Fibroblast of gingiva (primary cell): ENCODE results near the gene TSPYL1.
"Not testable (repeated sequence)": the region's sequence is repeated elsewhere in the genome, so short reads cannot be mapped to it uniquely, and the experiment has no call there.

Source experiments
- DNase-seq: peaks from one replicate; pipeline ENCODE4 v3.0.0-alpha.2; 2011; ENCODE audit warnings: low read depth

Gene TSPYL1

GRCh38 chr6:116298273-116298672, 18.5 kb upstream of the TSPYL1 start:
- no peak for DNase-seq

DNA sequence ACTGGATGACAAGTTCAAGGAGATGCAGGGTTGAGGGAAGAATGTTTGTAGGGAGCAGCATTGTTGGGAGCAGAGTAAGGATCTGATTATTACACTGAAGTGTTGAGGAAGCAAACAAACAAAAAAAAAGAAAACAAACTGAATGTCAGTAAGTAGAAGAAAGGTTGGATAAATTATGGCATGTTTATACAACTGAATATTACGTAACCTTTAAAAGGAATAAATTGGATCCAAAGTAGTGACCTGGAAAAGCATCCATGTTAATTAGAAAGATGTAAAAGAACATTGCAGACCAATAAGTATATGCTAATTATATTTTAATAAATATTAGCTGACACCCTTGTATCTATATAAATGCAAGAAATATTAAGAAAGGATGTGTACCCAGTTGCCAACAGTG, 12.8 kb upstream of the TSPYL1 start:
- DNase-seq, result no peak

DNA sequence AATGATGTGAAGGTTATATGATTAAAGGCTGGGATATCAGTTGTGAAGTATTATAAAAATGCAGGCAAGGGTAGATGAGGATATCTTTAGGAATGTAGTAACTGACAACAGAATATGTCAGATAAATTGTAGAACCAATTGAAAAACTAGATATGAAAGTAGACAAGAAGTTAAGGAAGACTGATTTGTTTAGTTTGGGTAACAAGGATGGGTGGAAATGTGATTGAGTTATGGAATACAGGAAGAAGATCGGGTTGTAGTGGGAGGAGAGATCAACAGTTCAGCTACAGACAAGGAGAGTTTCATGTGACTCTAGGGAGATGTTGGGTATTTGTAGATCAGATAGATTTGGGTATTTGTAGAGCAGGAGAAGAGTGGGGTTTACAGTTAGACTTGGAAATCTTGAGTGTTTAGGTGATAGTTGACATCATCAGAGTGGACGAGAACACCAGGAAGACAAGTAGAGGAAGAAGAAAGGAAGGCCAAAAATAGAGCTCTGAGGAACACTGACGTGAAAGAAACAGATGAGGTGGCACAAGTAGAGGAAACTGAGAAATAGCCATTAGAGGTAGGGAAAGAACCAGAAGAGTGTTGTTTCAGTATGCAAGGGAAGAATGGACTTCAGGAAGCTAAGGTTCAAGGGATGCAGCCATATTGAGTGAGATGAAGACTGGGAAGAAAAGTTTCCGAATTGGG, 12.1 kb upstream of the TSPYL1 start:
- DNase-seq, result no peak

GRCh38 chr6:116290799-116291198, 11.1 kb upstream of the TSPYL1 start:
- peak; percentile 10 for DNase-seq

- no peak for DNase-seq
Observed at GRCh38 chr6:116289876-116290275, 10.1 kb upstream of the TSPYL1 start.

DNA sequence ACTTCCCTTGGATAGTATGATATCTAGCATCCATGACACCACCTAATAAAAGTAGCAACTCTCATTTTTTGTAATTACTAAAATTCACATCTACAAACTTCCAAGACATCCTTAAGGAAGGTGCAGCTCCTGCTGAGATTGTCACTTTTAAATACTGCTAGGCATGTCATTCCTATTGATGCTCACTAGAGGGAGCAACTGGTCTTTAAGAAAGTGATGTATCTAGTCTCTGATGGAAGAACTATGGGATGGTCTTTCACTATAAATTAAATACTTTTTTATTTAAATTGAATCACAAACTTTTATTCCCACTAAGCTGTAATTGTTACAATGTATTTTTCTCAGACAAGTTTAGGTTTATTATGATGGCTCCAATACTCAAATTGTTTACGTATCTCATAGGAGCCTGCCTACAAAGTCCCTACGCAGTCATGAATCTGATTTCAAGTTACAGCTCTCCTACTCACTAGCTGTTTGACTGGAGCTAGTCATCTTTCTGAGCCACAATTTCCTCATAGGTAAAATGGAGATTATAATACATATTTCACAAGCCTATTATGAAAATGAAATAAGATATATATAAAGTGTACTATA, 8.1 kb upstream of the TSPYL1 start:
- peak; percentile 47 for DNase-seq

DNA sequence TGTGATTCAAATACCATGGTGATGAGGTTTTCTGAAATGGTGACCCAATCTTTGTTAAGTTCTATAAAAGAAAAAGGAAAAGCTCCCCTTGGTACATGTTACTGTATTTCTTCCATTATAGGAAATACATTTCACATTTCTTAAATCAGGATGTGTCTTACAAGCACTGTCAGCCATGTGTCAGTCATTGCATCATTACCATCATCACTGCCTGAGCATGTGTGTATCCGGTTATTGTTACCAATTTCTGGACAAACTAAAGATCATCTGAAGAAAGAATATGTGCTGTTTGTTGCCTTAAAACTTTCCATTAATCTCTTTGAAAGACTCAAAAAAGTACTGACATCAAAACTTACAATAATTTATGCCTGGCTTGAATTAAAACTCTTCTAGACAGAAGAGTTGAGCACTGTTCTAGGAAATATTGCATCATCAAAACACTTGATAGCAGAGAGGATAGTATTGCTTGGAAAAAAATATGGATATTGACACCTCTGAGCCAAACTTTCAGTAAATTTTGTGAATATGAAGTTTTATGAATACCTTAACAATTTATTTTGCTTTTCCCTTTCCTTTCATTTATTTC, 7.1 kb upstream of the TSPYL1 start:
- DNase-seq, result no peak

DNA sequence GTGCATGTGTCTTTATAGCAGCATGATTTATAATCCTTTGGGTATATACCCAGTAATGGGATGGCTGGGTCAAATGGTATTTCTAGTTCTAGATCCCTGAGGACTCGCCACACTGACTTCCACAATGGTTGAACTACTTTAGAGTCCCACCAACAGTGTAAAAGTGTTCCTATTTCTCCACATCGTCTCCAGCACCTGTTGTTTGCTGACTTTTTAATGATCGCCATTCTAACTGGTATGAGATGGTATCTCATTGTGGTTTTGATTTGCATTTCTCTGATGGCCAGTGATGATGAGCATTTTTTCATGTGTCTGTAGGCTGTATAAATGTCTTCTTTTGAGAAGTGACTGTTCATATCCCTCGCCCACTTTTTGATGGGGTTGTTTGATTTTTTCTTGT, 5.3 kb upstream of the TSPYL1 start:
- DNase-seq, result not testable (repeated sequence)

- DNase-seq, result no peak
Observed at GRCh38 chr6:116283191-116283590, 3.5 kb upstream of the TSPYL1 start.

DNA sequence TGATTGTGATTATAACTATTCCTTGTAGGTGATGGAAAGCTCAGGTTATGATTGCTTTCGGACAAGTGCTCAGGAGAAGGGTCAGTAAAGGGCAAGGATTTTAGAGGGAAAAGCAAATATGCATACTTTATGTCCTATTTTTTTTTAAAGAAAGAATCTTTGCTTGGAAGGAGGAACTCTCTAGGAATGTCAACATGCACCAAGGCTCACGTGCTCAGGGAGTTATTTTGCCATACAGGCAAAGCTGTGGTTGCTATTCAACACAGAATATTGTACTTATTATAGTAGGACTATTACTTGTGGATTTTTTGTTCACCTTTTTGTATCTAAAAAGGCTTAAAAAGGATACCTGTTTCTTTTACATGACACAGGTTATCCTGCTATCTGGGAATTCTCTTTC, 3.0 kb upstream of the TSPYL1 start:
- no peak for DNase-seq

GRCh38 chr6:116280933-116281316, 1.2 kb upstream of the TSPYL1 start:
- DNase-seq, result no peak

- no peak for DNase-seq
Observed at GRCh38 chr6:116280161-116280932, 617 bp upstream of the TSPYL1 start.

DNA sequence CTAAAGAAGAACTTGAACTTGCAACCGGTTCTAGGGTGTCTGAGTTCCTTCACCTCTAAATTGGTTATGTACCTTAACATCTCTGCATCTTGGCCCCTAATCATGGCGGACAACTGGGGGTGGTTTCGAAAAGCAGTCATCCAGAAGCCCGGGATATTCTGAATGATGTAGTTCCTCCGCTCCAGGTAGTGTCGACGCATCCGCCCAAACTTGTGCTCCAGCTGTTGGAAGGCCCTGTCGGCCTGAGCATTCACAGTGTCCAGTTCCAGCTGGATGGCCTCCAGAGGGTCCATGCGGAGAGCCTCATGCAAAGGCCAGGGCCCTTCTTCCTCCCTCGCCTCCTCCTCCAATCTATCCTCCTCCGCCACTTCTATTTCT, 887 bp downstream of the TSPYL1 start:
- DNase-seq, result no peak

DNA sequence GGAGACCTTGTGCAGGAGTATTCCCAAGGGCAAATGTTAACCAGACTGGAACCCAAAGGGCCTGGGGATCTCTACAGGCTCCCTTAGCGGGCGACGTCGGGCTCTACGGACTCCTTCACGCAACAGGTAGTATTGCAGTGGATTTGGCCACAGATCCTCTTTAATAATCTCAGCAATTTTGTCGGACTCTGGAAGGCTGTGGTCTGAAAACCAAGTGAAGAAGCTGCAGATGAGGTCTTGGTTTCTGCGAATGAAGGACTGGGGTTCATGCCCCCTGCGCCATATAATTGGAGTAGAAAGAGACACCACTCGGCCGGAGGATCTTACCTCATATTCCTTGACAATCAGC, 1.3 kb downstream of the TSPYL1 start:
- DNase-seq, result no peak

- no peak for DNase-seq
Observed at GRCh38 chr6:116277124-116277523, 2.6 kb downstream of the TSPYL1 start.

DNA sequence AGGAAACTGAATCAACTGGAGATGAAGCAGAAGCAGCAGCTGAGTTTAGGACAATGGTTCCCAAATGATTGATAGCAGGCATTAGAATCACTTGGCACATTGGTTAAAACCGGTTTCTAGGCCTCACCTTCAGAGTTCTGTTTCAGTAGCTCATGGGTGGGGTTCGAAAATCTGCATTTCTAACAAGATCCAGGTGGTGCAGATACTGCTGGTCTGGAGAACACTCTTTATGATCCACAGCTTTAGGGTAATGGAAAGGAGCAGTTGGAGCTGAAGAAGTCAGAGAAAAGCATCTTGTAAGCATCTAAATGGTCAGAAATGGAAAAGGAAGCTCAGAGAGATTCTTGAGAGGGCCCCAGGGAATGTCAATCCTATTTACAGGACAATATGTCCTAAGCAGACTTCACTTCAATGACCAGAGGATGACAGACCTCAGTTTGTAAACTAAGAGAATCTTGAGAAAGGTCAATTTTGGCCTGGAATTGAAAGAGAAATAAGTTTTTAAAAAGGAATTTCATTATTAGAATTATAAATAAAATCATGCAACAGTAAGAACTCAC, 8.5 kb downstream of the TSPYL1 start:
- DNase-seq, result no peak

DNA sequence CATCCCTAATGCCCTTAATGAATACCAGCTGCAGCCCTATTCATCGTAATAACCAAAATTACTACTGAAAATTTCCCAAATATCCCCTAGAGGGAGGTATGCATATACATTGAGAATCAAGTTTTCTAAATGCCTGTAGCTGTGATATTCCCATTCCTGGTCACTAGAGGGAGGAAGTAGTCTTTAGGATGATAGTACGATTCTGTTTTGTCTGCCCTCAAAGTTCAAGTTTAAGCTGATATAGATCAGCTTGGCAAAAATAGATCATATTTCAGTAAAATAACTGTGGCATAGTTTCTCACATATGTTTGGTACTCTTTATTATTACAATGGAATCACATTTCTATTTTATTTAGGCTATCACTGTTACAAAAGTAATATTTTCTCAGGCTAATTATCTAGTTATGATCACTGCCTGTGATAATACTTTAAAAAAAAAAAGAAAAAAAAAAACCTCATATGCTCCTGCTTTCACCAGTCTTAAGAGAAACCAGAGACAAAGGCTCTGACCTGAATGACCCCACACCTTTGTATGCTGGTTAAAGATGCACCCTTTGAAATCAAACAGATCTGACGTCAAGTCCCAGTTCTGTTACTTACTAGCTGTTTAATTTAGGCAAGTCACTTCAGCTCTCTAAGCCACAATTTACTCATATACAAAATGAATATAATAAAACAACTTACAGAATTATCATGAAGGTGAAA, 11.0 kb downstream of the TSPYL1 start:
- peak; percentile 76 for DNase-seq

- DNase-seq, result no peak
Observed at GRCh38 chr6:116267836-116268588, 11.7 kb downstream of the TSPYL1 start.

GRCh38 chr6:116266803-116267202, 12.9 kb downstream of the TSPYL1 start:
- DNase-seq, result no peak

DNA sequence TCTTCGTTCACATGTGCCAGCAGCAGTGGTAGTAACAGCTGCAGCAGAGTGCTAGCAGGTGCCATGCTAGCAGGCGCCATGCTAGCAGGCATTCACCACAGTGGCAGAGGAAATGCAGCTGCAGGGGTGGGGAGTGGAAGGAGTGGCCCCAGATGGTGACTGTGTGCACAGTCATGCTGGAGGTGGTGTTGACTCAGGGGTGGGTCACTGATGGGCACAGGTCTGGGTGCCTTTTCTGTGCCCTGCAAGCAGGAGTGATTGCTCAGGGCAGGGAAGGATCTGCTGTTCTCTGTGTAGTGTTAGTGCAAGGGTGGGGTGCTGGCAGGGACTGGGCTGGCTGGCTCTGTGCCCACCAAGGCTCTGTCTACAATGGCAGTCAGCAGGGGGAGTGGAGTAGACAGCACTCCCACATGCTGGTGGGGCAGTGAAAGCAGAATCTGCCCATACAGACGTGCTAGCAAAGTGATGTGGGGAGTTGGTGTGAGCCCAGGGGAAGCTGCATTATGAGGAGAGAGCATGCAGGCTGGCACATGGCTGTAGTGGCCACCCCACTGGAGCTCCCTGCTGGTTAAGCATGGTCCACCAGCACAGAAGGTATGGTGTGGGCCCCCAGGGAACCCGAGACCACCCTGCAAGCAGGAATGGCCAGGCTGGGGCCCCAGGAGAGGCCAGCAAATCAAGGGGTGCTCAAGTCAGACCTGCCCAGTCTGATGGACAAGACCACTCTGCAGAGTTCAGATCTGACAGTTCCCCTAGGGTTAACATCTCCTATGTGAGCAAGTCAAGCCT, 14.5 kb downstream of the TSPYL1 start:
- DNase-seq, result no peak

DNA sequence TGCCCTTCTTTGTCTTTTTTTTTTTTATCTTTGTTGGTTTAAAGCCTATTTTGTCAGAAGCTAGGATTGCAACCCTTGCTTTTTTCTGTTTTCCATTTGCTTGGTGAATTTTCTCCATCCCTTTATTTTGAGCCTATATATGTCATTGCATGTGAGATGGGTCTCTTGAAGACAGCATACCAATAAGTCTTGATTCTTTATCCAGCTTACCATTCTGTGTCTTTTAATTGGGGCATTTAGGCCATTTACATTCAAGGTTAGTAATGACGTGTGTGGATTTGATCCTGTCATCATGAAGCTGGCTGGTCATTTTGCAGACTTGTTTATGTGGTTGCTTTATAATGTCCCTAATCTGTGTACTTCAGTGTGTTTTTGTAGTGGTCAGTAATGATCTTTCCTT, 16.4 kb downstream of the TSPYL1 start:
- DNase-seq, result no peak
